HG03565 (cell line): Measurements from ENCODE around the gene PARP9.

ENCODE experiments used
- ATAC-seq: cut with Tn5 transposase; IDR thresholded peaks from one replicate; pipeline ENCODE4 v1.9.1; 2021; ENCODE audit warnings: mild to moderate bottlenecking, moderate library complexity; ENCODE audit not compliant: unreplicated experiment

PARP9 gene

GRCh38 chr3:122564155-122564912 is at the start of gene PARP9, which contains the start of gene DTX3L:
Gene PARP9, minus strand, starts transcription at chr3:122564300. Its CDS starts 4,680 bp downstream, at chr3:122559620.
Gene DTX3L, plus strand, starts transcription at chr3:122564338. Its CDS starts 89 bp downstream, at chr3:122564427.
- peak; percentile 48 for ATAC-seq

GRCh38 chr3:122612696-122613095 is 48.6 kb upstream of the PARP9 start:
- no peak for ATAC-seq

- ATAC-seq = peak; percentile 95
These were observed 45.9 kb upstream of the PARP9 start for GRCh38 chr3:122609798-122610559.

- ATAC-seq = no peak
These were observed 44.8 kb upstream of the PARP9 start for GRCh38 chr3:122608916-122609315.

- no peak for ATAC-seq
These were observed 42.2 kb upstream of the PARP9 start for GRCh38 chr3:122606330-122606729.

- ATAC-seq = no peak
These were observed 39.0 kb upstream of the PARP9 start for GRCh38 chr3:122603056-122603455.

- ATAC-seq = no peak
These were observed 38.1 kb upstream of the PARP9 start for GRCh38 chr3:122602011-122602710.

- ATAC-seq = no peak
These were observed 34.5 kb upstream of the PARP9 start for GRCh38 chr3:122598556-122598955.

- no peak for ATAC-seq
These were observed 34.1 kb upstream of the PARP9 start for GRCh38 chr3:122598151-122598550.

GRCh38 chr3:122594025-122594424 is 29.9 kb upstream of the PARP9 start:
- no peak for ATAC-seq

GRCh38 chr3:122590610-122591009 is 26.5 kb upstream of the PARP9 start:
- ATAC-seq = no peak

GRCh38 chr3:122589297-122589696 is 25.2 kb upstream of the PARP9 start:
- ATAC-seq = peak; percentile 54

- no peak for ATAC-seq
These were observed 23.5 kb upstream of the PARP9 start for GRCh38 chr3:122587572-122587971.

GRCh38 chr3:122586773-122587485 is 22.8 kb upstream of the PARP9 start:
- no peak for ATAC-seq

GRCh38 chr3:122586098-122586497 is 22.0 kb upstream of the PARP9 start:
- ATAC-seq = no peak

- ATAC-seq = no peak
These were observed 18.3 kb upstream of the PARP9 start for GRCh38 chr3:122582390-122582789.

- ATAC-seq = no peak
These were observed 17.5 kb upstream of the PARP9 start for GRCh38 chr3:122581622-122582021.

- no peak for ATAC-seq
These were observed 16.4 kb upstream of the PARP9 start for GRCh38 chr3:122580470-122580869.

GRCh38 chr3:122578069-122578740 is 14.1 kb upstream of the PARP9 start:
- no peak for ATAC-seq

GRCh38 chr3:122577409-122578031 is 13.4 kb upstream of the PARP9 start, which contains the start of gene PARP15:
Gene PARP15, plus strand, starts transcription at chr3:122577650. Its CDS starts 18 bp downstream, at chr3:122577668.
- no peak for ATAC-seq
